Astrocyte of the cerebellum (primary cell): Measurements from ENCODE around the gene PROZ.

Experiments used
- DNase-seq: peaks from one replicate; pipeline ENCODE4 v3.0.0-alpha.2; 2011; ENCODE audit warnings: low read depth
- H3K4me3 ChIP-seq: 2 replicates; pipeline ENCODE4 v1.5.1; 2011; ENCODE audit warnings: mild to moderate bottlenecking, low read depth, low read length, moderate library complexity
- CTCF ChIP-seq: IDR thresholded peaks from 2 replicates; pipeline ENCODE4 v1.5.1; 2012; ENCODE audit warnings: low read length, low read depth, moderate library complexity, mild to moderate bottlenecking; ENCODE audit errors: missing control alignments
- in situ Hi-C: cut with HindIII; loops from 2 replicates; pipeline ENCODE4 v1.10.0; 2017; ENCODE audit warnings: low sequenced_read_pairs

Gene PROZ

DNA sequence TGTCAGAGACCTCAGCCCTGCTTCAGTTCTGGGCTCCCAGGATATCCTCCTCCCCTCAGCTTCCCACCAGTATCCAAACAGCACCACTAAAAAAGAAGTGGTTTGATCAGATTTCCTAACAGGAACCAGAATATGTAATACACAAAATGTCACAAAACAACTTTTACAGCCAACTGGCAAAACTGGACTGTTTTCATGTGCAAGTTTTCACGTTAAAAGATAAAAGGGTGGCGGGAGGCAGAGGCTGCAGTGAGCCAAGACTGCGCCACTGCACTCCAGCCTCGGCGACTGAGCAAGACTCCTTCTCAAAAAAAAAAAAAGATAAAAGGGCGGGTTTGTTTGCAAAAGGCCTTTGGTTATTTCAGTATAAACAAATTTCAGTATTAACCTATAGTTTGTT is 36.9 kb downstream of the PROZ start:
- TF ChIP-seq CTCF: no peak
- no peak overlapping the region for H3K4me3 ChIP-seq
- DNase-seq: no peak
- in situ Hi-C loops: no loop called here

GRCh38 chr13:113196970-113197737 is 38.7 kb downstream of the PROZ start:
- in situ Hi-C loops: no loop called here
- DNase-seq: no peak
- H3K4me3 ChIP-seq: no peak overlapping the region
- no peak for TF ChIP-seq CTCF

- TF ChIP-seq CTCF: no peak
- in situ Hi-C loops: no loop called here
- no peak for DNase-seq
- no peak overlapping the region for H3K4me3 ChIP-seq
These were observed 43.4 kb downstream of the PROZ start for GRCh38 chr13:113201815-113202214.

GRCh38 chr13:113202912-113203311 is 44.5 kb downstream of the PROZ start:
- DNase-seq: no peak
- no peak overlapping the region for H3K4me3 ChIP-seq
- TF ChIP-seq CTCF: no peak
- in situ Hi-C loops: no loop called here

DNA sequence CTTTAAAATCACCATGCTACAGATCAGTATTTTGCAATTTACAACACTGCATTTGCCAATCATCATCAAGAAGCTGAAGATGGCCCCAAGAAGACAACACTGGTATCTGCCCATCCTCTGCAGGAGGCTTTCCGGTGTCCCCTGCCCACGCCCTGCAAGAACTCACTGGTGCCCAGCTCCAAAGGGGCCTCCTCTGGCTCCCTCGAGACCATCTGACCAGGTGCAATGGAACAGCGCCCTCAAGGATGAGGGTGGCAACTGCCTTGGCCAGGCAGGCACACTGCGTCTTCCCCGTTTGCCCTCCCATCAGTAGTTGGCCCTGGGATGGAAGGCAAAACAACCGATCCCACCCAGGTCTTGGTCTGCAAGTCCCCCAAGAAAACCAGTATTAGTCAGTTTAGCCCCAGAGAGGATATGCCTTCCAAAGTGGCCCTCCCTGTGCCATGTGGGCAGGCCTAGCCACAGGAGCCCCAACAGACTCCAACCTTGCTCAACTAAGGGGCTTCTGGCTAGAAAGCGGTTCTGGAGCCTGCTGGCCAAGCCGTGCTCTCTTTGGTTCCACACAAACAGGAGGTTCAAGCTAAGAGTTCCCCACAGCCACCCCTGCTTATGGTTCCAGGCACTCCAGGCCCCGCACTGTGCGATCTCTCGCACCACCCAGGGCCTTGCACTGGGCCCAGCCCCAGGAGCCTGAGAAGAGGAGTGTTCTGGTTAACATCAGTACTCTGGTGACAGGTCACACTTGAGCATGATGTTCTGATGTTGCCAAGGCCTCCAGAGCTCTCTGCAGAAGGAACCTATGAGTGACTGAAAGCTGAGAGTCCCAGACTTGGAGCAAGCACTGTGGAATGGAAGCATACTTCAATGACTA is 45.3 kb downstream of the PROZ start:
- in situ Hi-C loops: no loop called here
- H3K4me3 ChIP-seq: no peak overlapping the region

GRCh38 chr13:113204378-113204734 is 45.9 kb downstream of the PROZ start:
- in situ Hi-C loops: no loop called here
- H3K4me3 ChIP-seq: no peak overlapping the region
- no peak for TF ChIP-seq CTCF
- no peak for DNase-seq

More for the DNA sequence above, 45.3 kb downstream of the PROZ start:
- TF ChIP-seq CTCF: no peak
- no peak for DNase-seq
